C4-2B (cell line): ENCODE measurements around the gene PERCC1.

ENCODE experiments used
- ZFX ChIP-seq: fragments of 450-650 bp; IDR thresholded peaks from 2 replicates; pipeline ENCODE4 v1.6.1; 2017
- TF ChIP-seq, protein P1 (sequence below): fragments of 450-650 bp; conservative IDR thresholded peaks from 2 replicates; pipeline ENCODE4 v1.5.1; 2017; ENCODE audit warnings: mild to moderate bottlenecking

DNA sequence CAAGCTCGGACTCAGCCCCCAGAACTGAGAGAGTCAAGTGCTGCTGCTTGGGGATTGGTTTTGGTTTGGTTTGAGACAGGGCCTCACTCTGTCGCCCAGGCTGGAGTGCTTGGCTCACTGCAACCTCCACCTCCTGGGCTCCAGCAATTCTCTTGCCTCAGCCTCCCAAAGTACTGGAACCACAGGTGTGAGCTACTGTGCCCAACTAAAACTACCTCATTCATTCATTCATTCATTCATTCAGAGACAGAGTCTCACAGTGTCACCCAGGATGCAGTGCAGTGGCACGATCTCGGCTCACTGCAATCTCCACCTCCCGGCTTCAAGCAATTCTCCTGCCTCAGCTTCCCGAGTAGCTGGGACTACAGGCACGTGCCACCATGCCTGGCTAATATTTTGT is 41.1 kb upstream of the PERCC1 start:
- TF ChIP-seq, protein P1, sequence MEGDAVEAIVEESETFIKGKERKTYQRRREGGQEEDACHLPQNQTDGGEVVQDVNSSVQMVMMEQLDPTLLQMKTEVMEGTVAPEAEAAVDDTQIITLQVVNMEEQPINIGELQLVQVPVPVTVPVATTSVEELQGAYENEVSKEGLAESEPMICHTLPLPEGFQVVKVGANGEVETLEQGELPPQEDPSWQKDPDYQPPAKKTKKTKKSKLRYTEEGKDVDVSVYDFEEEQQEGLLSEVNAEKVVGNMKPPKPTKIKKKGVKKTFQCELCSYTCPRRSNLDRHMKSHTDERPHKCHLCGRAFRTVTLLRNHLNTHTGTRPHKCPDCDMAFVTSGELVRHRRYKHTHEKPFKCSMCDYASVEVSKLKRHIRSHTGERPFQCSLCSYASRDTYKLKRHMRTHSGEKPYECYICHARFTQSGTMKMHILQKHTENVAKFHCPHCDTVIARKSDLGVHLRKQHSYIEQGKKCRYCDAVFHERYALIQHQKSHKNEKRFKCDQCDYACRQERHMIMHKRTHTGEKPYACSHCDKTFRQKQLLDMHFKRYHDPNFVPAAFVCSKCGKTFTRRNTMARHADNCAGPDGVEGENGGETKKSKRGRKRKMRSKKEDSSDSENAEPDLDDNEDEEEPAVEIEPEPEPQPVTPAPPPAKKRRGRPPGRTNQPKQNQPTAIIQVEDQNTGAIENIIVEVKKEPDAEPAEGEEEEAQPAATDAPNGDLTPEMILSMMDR = no peak
- no peak for TF ChIP-seq ZFX
